ENCODE data around the gene NOX5.
A peak's percentile ranks its signal among the peaks of the same experiment; 100 is the strongest.

DNA sequence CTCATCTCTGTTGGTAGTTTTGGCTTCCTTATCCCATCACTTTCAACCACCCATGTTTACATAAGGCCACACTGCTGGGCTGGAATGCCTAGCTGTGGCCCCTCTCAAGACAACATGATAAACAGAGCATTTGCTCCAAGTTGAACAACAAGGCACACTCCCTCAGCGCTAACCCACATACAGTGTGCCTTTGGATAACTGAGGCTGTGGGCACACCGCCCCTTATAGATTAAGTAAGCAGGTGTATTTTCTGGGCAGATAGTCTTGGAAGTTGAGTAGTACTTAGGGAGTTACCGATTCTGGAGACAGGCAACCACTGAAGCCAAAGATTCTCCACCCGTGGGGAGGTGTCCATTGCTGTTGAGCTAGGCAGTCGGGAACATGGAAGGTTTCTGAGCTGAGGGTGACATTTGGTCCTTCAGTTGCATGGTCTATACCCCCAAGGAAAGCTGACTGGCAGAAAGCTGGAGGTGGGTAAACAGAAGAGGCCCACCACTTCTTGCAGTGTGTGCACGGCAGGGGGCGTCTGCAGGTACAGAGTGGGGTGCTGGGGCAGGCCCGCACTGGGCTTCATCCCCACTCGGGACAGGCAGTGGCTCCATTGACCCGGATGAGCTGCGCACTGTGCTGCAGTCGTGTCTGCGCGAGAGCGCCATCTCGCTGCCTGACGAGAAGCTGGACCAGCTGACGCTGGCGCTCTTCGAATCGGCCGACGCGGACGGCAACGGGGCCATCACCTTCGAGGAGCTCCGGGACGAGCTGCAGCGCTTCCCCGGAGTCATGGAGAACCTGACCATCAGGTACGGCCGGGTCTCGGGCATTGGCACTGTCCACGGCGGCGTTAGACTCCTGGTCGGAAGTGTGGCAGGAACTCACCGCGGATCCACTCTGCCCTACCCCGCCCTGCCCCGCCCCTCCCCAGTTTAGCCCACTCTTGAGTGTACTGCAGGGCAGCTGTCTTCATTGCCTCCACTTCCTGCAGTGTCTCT is 16.8 kb downstream of the NOX5 start:
- TF ChIP-seq, protein P1, sequence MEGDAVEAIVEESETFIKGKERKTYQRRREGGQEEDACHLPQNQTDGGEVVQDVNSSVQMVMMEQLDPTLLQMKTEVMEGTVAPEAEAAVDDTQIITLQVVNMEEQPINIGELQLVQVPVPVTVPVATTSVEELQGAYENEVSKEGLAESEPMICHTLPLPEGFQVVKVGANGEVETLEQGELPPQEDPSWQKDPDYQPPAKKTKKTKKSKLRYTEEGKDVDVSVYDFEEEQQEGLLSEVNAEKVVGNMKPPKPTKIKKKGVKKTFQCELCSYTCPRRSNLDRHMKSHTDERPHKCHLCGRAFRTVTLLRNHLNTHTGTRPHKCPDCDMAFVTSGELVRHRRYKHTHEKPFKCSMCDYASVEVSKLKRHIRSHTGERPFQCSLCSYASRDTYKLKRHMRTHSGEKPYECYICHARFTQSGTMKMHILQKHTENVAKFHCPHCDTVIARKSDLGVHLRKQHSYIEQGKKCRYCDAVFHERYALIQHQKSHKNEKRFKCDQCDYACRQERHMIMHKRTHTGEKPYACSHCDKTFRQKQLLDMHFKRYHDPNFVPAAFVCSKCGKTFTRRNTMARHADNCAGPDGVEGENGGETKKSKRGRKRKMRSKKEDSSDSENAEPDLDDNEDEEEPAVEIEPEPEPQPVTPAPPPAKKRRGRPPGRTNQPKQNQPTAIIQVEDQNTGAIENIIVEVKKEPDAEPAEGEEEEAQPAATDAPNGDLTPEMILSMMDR (IDR thresholded peaks at IDR 0.05) = peak in 5 of 7 experiments; percentile 13 to 41 (median 26)
- TF ChIP-seq POLR2A (IDR thresholded peaks at IDR 0.05) = no peak

All from stomach (tissue), 4 donors.